ENCODE data around the gene TRIM13. TPM values are rescaled to one million over a fixed set of nuclear protein-coding genes. Genes with fewer than 3 reads are reported as not detected.

TRIM13 gene
- total RNA-seq, 1 donor from 2014 or later: 54.4 TPM

- Mint-ChIP-seq H3K4me3 (no peak overlapping the region), H3K27me3 (no peaks in the 10 kb centered on the region), H3K4me1 (peaks cover 4% of the 10 kb centered on the region), H3K27ac (no peak overlapping the region), H3K9me3 (no peaks in the 10 kb centered on the region), H3K36me3 (ENCODE audit: low read depth) (peaks cover 49% of the 10 kb centered on the region)
- no peak for ATAC-seq (ENCODE audit: low read depth)
- POLR2A ChIA-PET: interaction anchor here (0.9 to 2.1 kb wide), 3 partner anchors 15 to 69 kb away, joined by 3 to 9 read pairs (median 4); partner anchors contain the start of gene TRIM13
- TF ChIP-seq, protein P1, sequence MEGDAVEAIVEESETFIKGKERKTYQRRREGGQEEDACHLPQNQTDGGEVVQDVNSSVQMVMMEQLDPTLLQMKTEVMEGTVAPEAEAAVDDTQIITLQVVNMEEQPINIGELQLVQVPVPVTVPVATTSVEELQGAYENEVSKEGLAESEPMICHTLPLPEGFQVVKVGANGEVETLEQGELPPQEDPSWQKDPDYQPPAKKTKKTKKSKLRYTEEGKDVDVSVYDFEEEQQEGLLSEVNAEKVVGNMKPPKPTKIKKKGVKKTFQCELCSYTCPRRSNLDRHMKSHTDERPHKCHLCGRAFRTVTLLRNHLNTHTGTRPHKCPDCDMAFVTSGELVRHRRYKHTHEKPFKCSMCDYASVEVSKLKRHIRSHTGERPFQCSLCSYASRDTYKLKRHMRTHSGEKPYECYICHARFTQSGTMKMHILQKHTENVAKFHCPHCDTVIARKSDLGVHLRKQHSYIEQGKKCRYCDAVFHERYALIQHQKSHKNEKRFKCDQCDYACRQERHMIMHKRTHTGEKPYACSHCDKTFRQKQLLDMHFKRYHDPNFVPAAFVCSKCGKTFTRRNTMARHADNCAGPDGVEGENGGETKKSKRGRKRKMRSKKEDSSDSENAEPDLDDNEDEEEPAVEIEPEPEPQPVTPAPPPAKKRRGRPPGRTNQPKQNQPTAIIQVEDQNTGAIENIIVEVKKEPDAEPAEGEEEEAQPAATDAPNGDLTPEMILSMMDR (IDR thresholded peaks at IDR 0.05): no peak
- CTCF ChIA-PET: no interaction called here
- DNase-seq: no peak
- intact Hi-C loops (cut with micrococcal nuclease): no loop called here
Observed at GRCh38 chr13:50065712-50066111, 68.9 kb downstream of the TRIM13 start.

Other genes starting within 250 kb of the TRIM13 start
- gene KPNA3, start 204.4 kb upstream of the TRIM13 start, total RNA-seq: 28.6 and 28.7 TPM in 2 replicates
- 3.7 and 4.5 TPM in 2 replicates for gene SPRYD7, start 60.7 kb upstream of the TRIM13 start, total RNA-seq
- gene KCNRG, start 18.4 kb downstream of the TRIM13 start, total RNA-seq: 1.9 and 3.1 TPM in 2 replicates